ENCODE data around the gene CABP1. TPM values are rescaled to one million over a fixed set of nuclear protein-coding genes. Genes with fewer than 3 reads are reported as not detected.

Gene CABP1
- total RNA-seq, 1 experiment from 2014 or later, result 1.2 TPM

DNA sequence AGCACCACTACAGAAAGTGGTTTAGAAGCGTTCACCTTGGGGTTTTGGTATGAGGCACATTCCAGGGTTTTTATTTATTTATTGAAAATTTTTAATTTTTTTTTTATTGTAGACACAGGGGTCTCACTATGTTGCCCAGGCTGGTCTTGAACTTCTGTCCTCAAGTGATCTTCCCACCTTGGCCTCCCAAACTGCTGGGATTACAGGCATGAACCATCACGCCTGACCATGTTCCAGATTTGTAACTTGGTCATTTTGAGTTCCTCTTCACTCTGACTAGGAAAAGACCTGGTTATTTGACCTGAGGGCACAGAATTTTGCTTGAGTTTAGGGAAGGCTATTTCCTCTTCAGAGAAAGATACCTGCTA is 49.6 kb downstream of the CABP1 start:
- ChIA-PET CTCF (no interaction called here), POLR2A (ENCODE audit: low non-redundant PET) (interaction anchor here (0.6 kb wide), 1 partner anchor 399 kb away, joined by 14 read pairs; the partner anchor contains the start of gene RNU4-2)
- no peaks in the 10 kb centered on the region for H3K9me3 ChIP-seq (ENCODE audit: low read depth, low read length, poor library complexity, severe bottlenecking)
- no TSS peak for BruUV-seq (replicated peaks)
- no peak for DNase-seq (ENCODE audit: low spot score)
- intact Hi-C loops (cut with micrococcal nuclease; ENCODE audit: unreplicated experiment), result no loop called here
- H3K27me3 ChIP-seq (replicated peaks; ENCODE audit: insufficient read depth, low read depth, low read length, poor library complexity), result no peaks in the 10 kb centered on the region
- H3K4me3 ChIP-seq (ENCODE audit: low read depth, low read length, poor library complexity, severe bottlenecking), result no peak overlapping the region
- no peak overlapping the region for H3K27ac ChIP-seq (ENCODE audit: low read depth, low read length, poor library complexity, severe bottlenecking)
- peaks cover 16% of the 10 kb centered on the region for H3K36me3 ChIP-seq (ENCODE audit: insufficient read depth, low read length, poor library complexity, severe bottlenecking)
- no peak for TF ChIP-seq EZH2 (IDR thresholded peaks at IDR 0.05; ENCODE audit: borderline replicate concordance, low read depth, low read length, poor library complexity, severe bottlenecking)
- TF ChIP-seq, protein P1, sequence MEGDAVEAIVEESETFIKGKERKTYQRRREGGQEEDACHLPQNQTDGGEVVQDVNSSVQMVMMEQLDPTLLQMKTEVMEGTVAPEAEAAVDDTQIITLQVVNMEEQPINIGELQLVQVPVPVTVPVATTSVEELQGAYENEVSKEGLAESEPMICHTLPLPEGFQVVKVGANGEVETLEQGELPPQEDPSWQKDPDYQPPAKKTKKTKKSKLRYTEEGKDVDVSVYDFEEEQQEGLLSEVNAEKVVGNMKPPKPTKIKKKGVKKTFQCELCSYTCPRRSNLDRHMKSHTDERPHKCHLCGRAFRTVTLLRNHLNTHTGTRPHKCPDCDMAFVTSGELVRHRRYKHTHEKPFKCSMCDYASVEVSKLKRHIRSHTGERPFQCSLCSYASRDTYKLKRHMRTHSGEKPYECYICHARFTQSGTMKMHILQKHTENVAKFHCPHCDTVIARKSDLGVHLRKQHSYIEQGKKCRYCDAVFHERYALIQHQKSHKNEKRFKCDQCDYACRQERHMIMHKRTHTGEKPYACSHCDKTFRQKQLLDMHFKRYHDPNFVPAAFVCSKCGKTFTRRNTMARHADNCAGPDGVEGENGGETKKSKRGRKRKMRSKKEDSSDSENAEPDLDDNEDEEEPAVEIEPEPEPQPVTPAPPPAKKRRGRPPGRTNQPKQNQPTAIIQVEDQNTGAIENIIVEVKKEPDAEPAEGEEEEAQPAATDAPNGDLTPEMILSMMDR (conservative IDR thresholded peaks at IDR 0.05; ENCODE audit: low read depth, low read length), result no peak
- peaks cover 24% of the 10 kb centered on the region for H3K4me1 ChIP-seq (ENCODE audit: insufficient read depth, low read length, poor library complexity, severe bottlenecking)

DNA sequence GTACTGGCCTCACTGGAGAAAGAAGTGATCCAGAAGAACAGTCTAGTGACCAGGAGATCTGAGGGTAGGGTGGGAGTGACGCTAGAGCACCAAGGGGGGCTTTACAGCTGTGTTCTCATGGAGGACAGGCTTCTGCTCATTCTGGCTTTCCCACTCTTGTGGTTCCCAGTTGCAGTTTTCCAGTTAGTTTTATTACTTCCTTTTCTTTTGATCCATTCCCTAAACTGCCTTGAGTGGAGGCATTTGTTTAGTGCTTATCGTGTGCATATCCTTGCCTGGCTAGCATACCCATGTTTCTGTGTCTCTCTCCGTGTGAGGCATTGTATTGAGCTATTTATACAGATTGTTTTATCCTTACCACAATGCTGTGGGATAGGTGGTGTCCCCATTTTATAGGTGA is 50.6 kb downstream of the CABP1 start:
- intact Hi-C loops (cut with micrococcal nuclease; ENCODE audit: unreplicated experiment), result no loop called here
- CTCF ChIA-PET, result no interaction called here
- no peak for TF ChIP-seq EZH2 (IDR thresholded peaks at IDR 0.05; ENCODE audit: borderline replicate concordance, low read depth, low read length, poor library complexity, severe bottlenecking)
- TF ChIP-seq, protein P1 (conservative IDR thresholded peaks at IDR 0.05; ENCODE audit: low read depth, low read length), result no peak
- peaks cover 25% of the 10 kb centered on the region for H3K36me3 ChIP-seq (ENCODE audit: insufficient read depth, low read length, poor library complexity, severe bottlenecking)
- BruUV-seq (replicated peaks), result no TSS peak
- H3K9me3 ChIP-seq (ENCODE audit: low read depth, low read length, poor library complexity, severe bottlenecking), result no peaks in the 10 kb centered on the region
- peaks cover 24% of the 10 kb centered on the region for H3K4me1 ChIP-seq (ENCODE audit: insufficient read depth, low read length, poor library complexity, severe bottlenecking)
- H3K27ac ChIP-seq (ENCODE audit: low read depth, low read length, poor library complexity, severe bottlenecking), result no peak overlapping the region
- H3K4me3 ChIP-seq (ENCODE audit: low read depth, low read length, poor library complexity, severe bottlenecking), result no peak overlapping the region
- no peaks in the 10 kb centered on the region for H3K27me3 ChIP-seq (replicated peaks; ENCODE audit: insufficient read depth, low read depth, low read length, poor library complexity)
- DNase-seq (ENCODE audit: low spot score), result no peak
- POLR2A ChIA-PET (ENCODE audit: low non-redundant PET), result no interaction called here

DNA sequence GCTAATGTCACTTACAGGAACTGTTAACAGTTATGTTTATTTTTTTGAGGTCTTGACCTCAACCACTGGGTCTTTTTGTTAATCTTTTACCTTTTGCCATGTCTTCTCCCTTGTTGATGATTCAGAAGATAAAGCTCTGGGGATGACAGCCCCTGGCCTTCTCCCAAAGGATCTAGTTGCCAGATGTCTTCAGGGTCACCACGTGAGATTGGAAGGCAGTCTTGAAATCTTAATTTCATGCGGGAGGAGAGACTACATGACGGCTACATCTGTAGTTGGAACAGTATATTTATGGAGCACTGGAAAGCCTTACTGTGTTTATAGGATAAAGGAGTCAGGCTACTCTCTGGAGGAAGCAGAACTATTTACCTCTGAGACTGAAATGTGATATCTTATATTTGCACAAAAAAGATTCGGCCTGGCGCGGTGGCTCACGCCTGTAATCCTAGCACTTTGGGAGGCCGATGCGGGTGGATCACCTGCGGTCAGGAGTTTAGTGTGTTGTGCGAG is 52.2 kb downstream of the CABP1 start:
- intact Hi-C loops (cut with micrococcal nuclease; ENCODE audit: unreplicated experiment), result no loop called here
- ChIA-PET POLR2A (ENCODE audit: low non-redundant PET) (interaction anchor here (0.6 kb wide), 1 partner anchor 10 kb away, joined by 13 read pairs; no protein-coding TSS in a partner anchor), CTCF (no interaction called here)
- peaks cover 41% of the 10 kb centered on the region for H3K36me3 ChIP-seq (ENCODE audit: insufficient read depth, low read length, poor library complexity, severe bottlenecking)
- H3K9me3 ChIP-seq (ENCODE audit: low read depth, low read length, poor library complexity, severe bottlenecking), result no peaks in the 10 kb centered on the region
- no peaks in the 10 kb centered on the region for H3K27me3 ChIP-seq (replicated peaks; ENCODE audit: insufficient read depth, low read depth, low read length, poor library complexity)
- TF ChIP-seq, protein P1 (conservative IDR thresholded peaks at IDR 0.05; ENCODE audit: low read depth, low read length), result no peak
- TF ChIP-seq EZH2 (IDR thresholded peaks at IDR 0.05; ENCODE audit: borderline replicate concordance, low read depth, low read length, poor library complexity, severe bottlenecking), result no peak
- no TSS peak for BruUV-seq (replicated peaks)
- peaks cover 24% of the 10 kb centered on the region for H3K4me1 ChIP-seq (ENCODE audit: insufficient read depth, low read length, poor library complexity, severe bottlenecking)
- no peak for DNase-seq (ENCODE audit: low spot score)
- no peak overlapping the region for H3K27ac ChIP-seq (ENCODE audit: low read depth, low read length, poor library complexity, severe bottlenecking)
- no peak overlapping the region for H3K4me3 ChIP-seq (ENCODE audit: low read depth, low read length, poor library complexity, severe bottlenecking)

Measured in A673 (cell line).